Endothelial cell of umbilical vein (primary cell): ENCODE results near the gene TUBA4A. TPM values are rescaled to one million over a fixed set of nuclear protein-coding genes. Genes with fewer than 3 reads are reported as not detected.

Experiments
- BruUV-seq: library from RNA; stranded (reverse); fragments of 400-500 nt; replicated peaks from 2 replicates; lab custom pipeline; 2021; lab: Mats Ljungman, UMichigan
- CTCF ChIA-PET: fragments of 300-600, 350-600 bp; sonication (Branson Sonifier 250); formaldehyde crosslinking; loops from one replicate; lab custom pipeline; 2021; ENCODE audit warnings: antibody characterized with exemption, inconsistent platforms; lab: Charles Lee
- POLR2A ChIA-PET: fragments of 300-600, 350-600 bp; sonication (Branson Sonifier 250); formaldehyde crosslinking; loops from one replicate; lab custom pipeline; 2021; ENCODE audit warnings: antibody characterized with exemption, inconsistent platforms; lab: Charles Lee
- DNase-seq: peaks from one replicate; pipeline ENCODE4 v3.0.0-alpha.2; 2011; ENCODE audit warnings: low read depth, low spot score
- FAIRE-seq: peaks from 2 replicates; lab custom pipeline; 2011; peaks lifted over from hg19 to GRCh38; lab: Jason Lieb, UNC
- H2AFZ ChIP-seq: 2 replicates; pipeline ENCODE4 v1.6.0; 2012; ENCODE audit warnings: low read depth, low read length, control low read depth, inconsistent platforms
- H3K27ac ChIP-seq: 2 replicates; pipeline ENCODE4 v1.5.1; 2011; ENCODE audit warnings: low read depth, mild to moderate bottlenecking, control low read depth, low read length, moderate library complexity; ENCODE audit not compliant: insufficient read depth
- H3K27me3 ChIP-seq, 2 experiments: 2 replicates each; pipeline versions ENCODE4 v1.6.0 to v1.6.1; 2011; ENCODE audit warnings: low read length in 2 of 2, mixed read lengths in 1 of 2; ENCODE audit not compliant: control insufficient read depth in 2 of 2, insufficient read depth in 2 of 2
- H3K36me3 ChIP-seq, 2 experiments: 2 replicates in 1 of 2; 3 replicates in 1 of 2; pipeline ENCODE4 v1.5.1; 2011; ENCODE audit warnings: low read length in 2 of 2, mild to moderate bottlenecking in 1 of 2, moderate library complexity in 1 of 2; ENCODE audit not compliant: control insufficient read depth in 2 of 2, insufficient read depth in 2 of 2; ENCODE audit errors: extremely low read depth in 1 of 2
- H3K4me1 ChIP-seq: 3 replicates; pipeline ENCODE4 v1.5.1; 2011; ENCODE audit warnings: mild to moderate bottlenecking, low read length; ENCODE audit not compliant: control insufficient read depth, insufficient read depth; ENCODE audit errors: extremely low read depth
- H3K4me2 ChIP-seq: 2 replicates; pipeline ENCODE4 v1.6.1; 2011; ENCODE audit warnings: low read length, control low read depth, mixed read lengths; ENCODE audit not compliant: insufficient read depth
- H3K4me3 ChIP-seq, 3 experiments: fragments of 200-600 bp in 1 of 3; sonication (generic), shearing (Covaris generic) in 1 of 3; replicated peaks in 1 of 3; 2 replicates each; pipeline ENCODE4 v1.5.1; 2011 to 2016; ENCODE audit warnings: control low read depth in 3 of 3, low read length in 3 of 3, mild to moderate bottlenecking in 2 of 3, inconsistent platforms in 1 of 3, low read depth in 1 of 3, moderate library complexity in 1 of 3; ENCODE audit not compliant: insufficient read depth in 1 of 3
- H3K79me2 ChIP-seq: 2 replicates; pipeline ENCODE4 v1.6.0; 2012; ENCODE audit warnings: low read length, inconsistent platforms; ENCODE audit not compliant: control insufficient read depth, insufficient read depth
- H3K9ac ChIP-seq: replicated peaks from 2 replicates; pipeline ENCODE3; 2011; ENCODE audit warnings: low read length, control low read depth; ENCODE audit not compliant: insufficient read depth; ENCODE audit errors: extremely low read depth
- H3K9me1 ChIP-seq: replicated peaks from 3 replicates; pipeline ENCODE4 v1.6.0; 2011; ENCODE audit warnings: mild to moderate bottlenecking, low read length; ENCODE audit not compliant: control insufficient read depth, insufficient read depth; ENCODE audit errors: extremely low read depth
- H3K9me3 ChIP-seq: replicated peaks from 2 replicates; pipeline ENCODE4 v1.5.1; 2012; ENCODE audit warnings: low read length, inconsistent platforms; ENCODE audit not compliant: control insufficient read depth, insufficient read depth
- H4K20me1 ChIP-seq: replicated peaks from 2 replicates; pipeline ENCODE3; 2011; ENCODE audit warnings: mild to moderate bottlenecking, low read length; ENCODE audit not compliant: control insufficient read depth, insufficient read depth; ENCODE audit errors: extremely low read depth
- CTCF ChIP-seq, 2 donors: IDR thresholded peaks; 1 replicate in 1 of 2; 2 replicates in 1 of 2; pipeline ENCODE4 v1.5.1; 2011; ENCODE audit warnings: low read length in 2 of 2, mild to moderate bottlenecking in 2 of 2, moderate library complexity in 2 of 2, control low read depth in 1 of 2, inconsistent platforms in 1 of 2, low read depth in 1 of 2; ENCODE audit not compliant: insufficient read depth in 1 of 2; ENCODE audit errors: extremely low read depth in 1 of 2
- EZH2 ChIP-seq: IDR thresholded peaks from 2 replicates; pipeline ENCODE4 v1.6.1; 2012; ENCODE audit warnings: borderline replicate concordance, low read depth, mild to moderate bottlenecking, moderate library complexity, low read length, inconsistent platforms; ENCODE audit not compliant: severe bottlenecking
- FOS ChIP-seq: IDR thresholded peaks from 2 replicates; pipeline ENCODE4 v1.6.1; 2011; ENCODE audit warnings: mild to moderate bottlenecking, low read length, moderate library complexity, borderline replicate concordance; ENCODE audit not compliant: insufficient read depth
- JUN ChIP-seq: IDR thresholded peaks from 2 replicates; pipeline ENCODE4 v1.6.1; 2011; ENCODE audit warnings: borderline replicate concordance, low read depth; ENCODE audit not compliant: insufficient read length, insufficient read depth
- POLR2A ChIP-seq: IDR thresholded peaks from 2 replicates; pipeline ENCODE4 v1.6.1; 2012; ENCODE audit warnings: low read depth, mild to moderate bottlenecking, control low read depth, low read length
- POLR2AphosphoS5 ChIP-seq: IDR thresholded peaks from 2 replicates; pipeline ENCODE4 v1.6.1; 2012; ENCODE audit warnings: low read depth, mild to moderate bottlenecking, control low read depth, low read length, moderate library complexity; ENCODE audit not compliant: insufficient read depth
- dilution Hi-C: fragments of 300-500 bp; cut with MboI; formaldehyde crosslinking; loops from one replicate; pipeline ENCODE4 v1.15.0; 2019; ENCODE audit warnings: low sequenced_read_pairs; ENCODE audit not compliant: extremely low pct_ligation_motif_present
- intact Hi-C: fragments of 100-400 bp; cut with micrococcal nuclease; formaldehyde crosslinking; loops from one replicate; pipeline ENCODE4 v1.10.0; 2022
- polyA plus RNA-seq, 4 experiments: library from polyadenylated mRNA; depleted of rRNA in 3 of 4; stranded (reverse) in 3 of 4; unstranded in 1 of 4; fragments of >200 nt; gene quantifications; 2 replicates each; pipeline versions ENCODE4 v1.2.1 to v1.2.3, GENCODE V29; 2011 to 2012; ENCODE audit warnings: missing spikeins in 1 of 4
- total RNA-seq: library from RNA; stranded (reverse); gene quantifications from 2 replicates; pipeline ENCODE4 v1.2.3, GENCODE V29; 2021

TUBA4A gene
- total and polyA plus RNA-seq, 2 donors (not counting 3 experiments of a cell fraction or from before 2014, with no cell fraction given), result 16.5 to 24.8 TPM

- dilution Hi-C loops, result no loop called here
- H3K9ac ChIP-seq, result peak overlapping the region; percentile 97
- peaks cover 2% of the 10 kb centered on the region in 2 experiments for H3K36me3 ChIP-seq
- H3K4me1 ChIP-seq, result peaks cover 31% of the 10 kb centered on the region
- FAIRE-seq (no peak), DNase-seq (no peak)
- BruUV-seq, result no TSS peak
- no peaks in the 10 kb centered on the region for H4K20me1 ChIP-seq
- intact Hi-C loops, result loop anchor here (1.0 to 2.0 kb wide), 7 partner anchors 17 to 86 kb away; partner anchors contain the start of genes ABCB6, ANKZF1, ATG9A and DNAJB2
- no peaks in the 10 kb centered on the region for H3K9me3 ChIP-seq
- peak overlapping the region; percentile 92 for H3K27ac ChIP-seq
- ChIA-PET POLR2A (no interaction called here), CTCF (interaction anchor here (1.0 to 2.1 kb wide), 4 partner anchors 34 to 74 kb away, joined by 3 to 12 read pairs (median 4); no protein-coding TSS in a partner anchor)
- no peak overlapping the region for H2AFZ ChIP-seq
- H3K4me2 ChIP-seq, result peak overlapping the region; percentile 86
- peak overlapping the region; percentile 67 to 80 (median 67) for H3K4me3 ChIP-seq
- H3K27me3 ChIP-seq, result no peaks in the 10 kb centered on the region
- H3K9me1 ChIP-seq, result no peaks in the 10 kb centered on the region
- peaks cover 15% of the 10 kb centered on the region for H3K79me2 ChIP-seq
- TF ChIP-seq EZH2 (no peak), CTCF (IDR thresholded peaks at IDR 0.05; ENCODE audit: extremely low read depth in 1 of 2, insufficient read depth in 1 of 2, low read depth in 1 of 2, low read length in 2 of 2) (no peak)
Measured at GRCh38 chr2:219245899-219246230, 7.9 kb downstream of the TUBA4A start.

GRCh38 chr2:219245148-219245898 lies 8.4 kb downstream of the TUBA4A start, which contains the start of the genes GLB1L and STK16:
Gene GLB1L (minus strand): TSS chr2:219245444. CDS start chr2:219243573, 1,871 bp downstream.
Gene STK16 (plus strand): TSS chr2:219245479. CDS start chr2:219246000, 521 bp downstream.
- H3K9ac ChIP-seq, result peak within 1 kb of the TSS; percentile 97
- peaks cover 15% of the 10 kb centered on the region for H3K79me2 ChIP-seq
- H2AFZ ChIP-seq, result peak within 1 kb of the TSS; percentile 95
- H3K27ac ChIP-seq, result peak within 1 kb of the TSS; percentile 92
- no peaks in the 10 kb centered on the region for H4K20me1 ChIP-seq
- H3K4me2 ChIP-seq, result peak within 1 kb of the TSS; percentile 86
- no peaks in the 10 kb centered on the region for H3K9me3 ChIP-seq
- CTCF ChIA-PET, result interaction anchor here (0.6 to 2.1 kb wide), 11 partner anchors 9 to 265 kb away, joined by 3 to 12 read pairs (median 3); partner anchors contain the start of genes ABCB6, ANKZF1, ATG9A and DNAJB2
- POLR2A ChIA-PET, result interaction anchor here (0.6 to 1.5 kb wide), 6 partner anchors 9 to 351 kb away, joined by 3 to 6 read pairs (median 4); partner anchors contain the start of genes ANKZF1, ATG9A, DNAJB2 and TUBA4A
- intact Hi-C loops, result loop anchor here (1.0 to 2.0 kb wide), 7 partner anchors 16 to 85 kb away; partner anchors contain the start of genes ABCB6, ANKZF1, ATG9A and DNAJB2
- H3K36me3 ChIP-seq, result peaks cover 2% of the 10 kb centered on the region in 2 experiments
- no peaks in the 10 kb centered on the region for H3K9me1 ChIP-seq
- DNase-seq, result peak; percentile 91
- no peaks in the 10 kb centered on the region for H3K27me3 ChIP-seq
- peak; percentile 82 for FAIRE-seq
- peak within 1 kb of the TSS; percentile 67 to 80 (median 67) for H3K4me3 ChIP-seq
- H3K4me1 ChIP-seq, result peaks cover 28% of the 10 kb centered on the region
- dilution Hi-C loops, result no loop called here
- TF ChIP-seq FOS (no peak), POLR2AphosphoS5 (peak; percentile 97), POLR2A (peak; percentile 93), CTCF (IDR thresholded peaks at IDR 0.05; ENCODE audit: extremely low read depth in 1 of 2, insufficient read depth in 1 of 2, low read depth in 1 of 2, low read length in 2 of 2) (no peak), JUN (no peak)
- BruUV-seq, result TSS peak; percentile 78
